Cardiac septum (tissue), 1 donor: Measurements from ENCODE around the gene OR13C4. TPM values are rescaled to one million over a fixed set of nuclear protein-coding genes. Genes with fewer than 3 reads are reported as not detected.
"Not testable (repeated sequence)": the region's sequence is repeated elsewhere in the genome, so short reads cannot be mapped to it uniquely, and the experiment has no call there.

Experiments used
- DNase-seq: peaks from one replicate; pipeline ENCODE4 v3.0.0-alpha.2; 2020; ENCODE audit warnings: low spot score
- intact Hi-C: fragments of 100-400 bp; cut with DNase I; formaldehyde crosslinking; loops from one replicate; pipeline ENCODE4 v1.14.0; 2022
- long read RNA-seq: library from polyadenylated mRNA; unstranded; transcript quantifications from one replicate; pipeline ENCODE4 v2.0.0, GENCODE V29; 2021
- total RNA-seq: library from RNA; stranded (reverse); fragmentation: NEBNext Ultra II Directional; extraction: Animal tissue kit (Norgen Biotek cat#: 25700); gene quantifications from one replicate; pipeline ENCODE4 v1.2.1, GENCODE V29; 2021
- donor health status: DM: no; HTN: no; CAD: no.

The OR13C4 gene
- not detected for total RNA-seq
- long read RNA-seq = 0 reads

- intact Hi-C loops = no loop called here
- DNase-seq = no peak
Observed at GRCh38 chr9:104527109-104527508, at the start of gene OR13C4. TSS of gene OR13C4 (minus strand) at chr9:104527209. CDS start at chr9:104527209, 0 bp downstream.

DNA sequence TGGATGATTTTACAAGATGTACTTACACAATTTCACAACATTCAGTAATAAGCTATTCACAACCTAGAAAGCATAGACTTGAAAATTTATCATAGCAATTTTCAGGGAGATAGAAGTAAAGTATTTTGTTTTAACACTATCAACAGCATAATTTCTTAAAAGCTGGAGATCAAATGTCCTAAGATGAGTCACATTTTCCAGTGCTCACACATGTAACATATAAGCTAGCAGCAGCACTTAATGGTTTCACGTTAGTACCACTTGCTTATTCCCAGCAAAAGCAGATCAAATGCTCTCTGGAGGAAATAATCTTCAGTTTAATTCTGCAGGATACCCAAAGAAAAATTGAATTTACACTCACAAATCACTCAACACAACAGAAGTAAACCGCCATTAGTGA lies 48.4 kb upstream of the OR13C4 start:
- DNase-seq = no peak
- intact Hi-C loops = no loop called here

GRCh38 chr9:104572612-104573011 lies 45.6 kb upstream of the OR13C4 start:
- intact Hi-C loops = no loop called here
- DNase-seq = no peak

GRCh38 chr9:104568868-104569267 lies 41.9 kb upstream of the OR13C4 start, which contains the start of gene OR13C8:
TSS of gene OR13C8 (plus strand) at chr9:104569168. CDS start at chr9:104569168, 0 bp downstream.
- intact Hi-C loops = no loop called here
- no peak for DNase-seq

DNA sequence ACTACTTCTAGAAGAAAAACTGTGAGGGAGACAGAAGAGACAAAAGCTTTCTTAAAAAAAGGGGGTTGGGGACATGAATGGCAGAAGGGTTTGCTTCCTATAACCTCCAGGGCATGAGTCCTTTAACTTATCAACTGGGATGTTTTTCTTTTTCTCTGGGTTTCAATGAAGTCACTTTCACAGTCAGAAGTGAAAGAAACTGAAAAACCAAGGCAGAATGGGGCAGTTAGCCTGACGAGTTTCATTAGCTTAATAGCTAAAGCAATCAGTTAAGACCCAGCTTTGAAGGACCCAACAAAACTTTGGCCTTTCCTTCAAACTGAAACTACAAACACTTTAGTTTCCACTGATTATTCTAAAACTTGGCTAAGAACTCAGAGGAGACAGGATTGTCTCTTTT lies 37.3 kb upstream of the OR13C4 start:
- DNase-seq = no peak
- intact Hi-C loops = no loop called here

- no peak for DNase-seq
- intact Hi-C loops = no loop called here
Observed at GRCh38 chr9:104556830-104557634, 30.0 kb upstream of the OR13C4 start.

DNA sequence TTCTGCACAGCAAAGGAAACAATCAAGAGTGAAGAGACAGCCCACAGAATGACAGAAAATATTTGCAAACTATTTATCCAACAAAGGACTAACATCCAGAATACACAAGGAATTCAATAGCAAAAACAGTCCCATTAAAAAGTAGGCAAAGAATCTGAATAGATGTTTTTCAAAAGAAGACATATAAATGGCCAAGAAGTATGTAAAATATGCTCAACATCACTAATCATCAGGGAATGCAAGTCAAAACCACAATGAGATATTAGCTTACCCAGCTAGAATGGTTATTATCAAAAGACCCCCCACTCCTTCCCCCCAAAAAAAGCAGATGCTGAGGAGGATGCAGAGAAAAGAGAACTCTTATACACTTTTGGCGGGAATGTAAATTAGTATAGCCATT lies 28.5 kb upstream of the OR13C4 start:
- intact Hi-C loops = no loop called here
- no peak for DNase-seq

- DNase-seq = no peak
- intact Hi-C loops = no loop called here
Observed at GRCh38 chr9:104553261-104553660, 26.3 kb upstream of the OR13C4 start.

DNA sequence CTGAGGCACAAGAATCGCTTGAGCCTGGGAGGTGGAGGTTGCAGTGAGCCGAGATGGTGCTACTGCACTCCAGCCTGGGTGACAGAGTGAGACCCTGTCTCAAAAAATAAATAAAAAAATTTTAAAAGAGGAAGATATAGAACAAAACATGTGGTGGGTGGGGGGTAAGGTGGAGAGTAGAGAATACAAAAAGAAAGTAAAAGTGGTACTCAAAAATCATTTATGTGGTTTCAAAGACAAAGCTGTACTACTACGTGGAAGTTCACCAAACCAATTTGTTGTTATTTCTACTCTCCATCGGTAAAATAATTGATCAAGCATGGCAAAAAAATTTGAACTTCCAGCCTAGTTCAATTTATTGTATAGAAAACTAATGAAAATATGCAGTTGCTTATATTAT lies 17.6 kb upstream of the OR13C4 start:
- intact Hi-C loops = no loop called here
- no peak for DNase-seq

- intact Hi-C loops = no loop called here
- DNase-seq = no peak
Observed at GRCh38 chr9:104539275-104539674, 12.3 kb upstream of the OR13C4 start.

DNA sequence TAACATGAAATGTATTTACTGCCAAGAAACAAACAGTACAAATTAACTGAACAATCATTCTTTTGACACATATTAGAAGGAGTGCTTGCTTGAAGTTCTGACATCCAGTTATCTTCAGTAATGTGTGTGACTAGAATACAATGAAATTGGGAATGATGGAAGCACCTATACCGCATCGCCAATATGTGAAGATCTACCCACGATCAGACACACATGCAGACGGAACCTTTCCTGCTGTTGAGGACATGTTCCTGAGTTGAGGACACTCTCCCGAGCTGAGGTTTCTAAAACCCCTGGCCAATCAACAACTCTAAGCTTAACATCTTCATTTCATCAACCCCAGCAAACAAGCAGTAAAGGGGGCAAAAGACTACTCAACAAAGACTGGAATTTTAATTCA lies 9.7 kb upstream of the OR13C4 start, which contains the start of gene OR13C3:
OR13C3 (minus strand) TSS at position 101 of the 400 bp plus-strand sequence. CDS start 133 bp downstream, outside the sequence.
- intact Hi-C loops = no loop called here
- DNase-seq = no peak

DNA sequence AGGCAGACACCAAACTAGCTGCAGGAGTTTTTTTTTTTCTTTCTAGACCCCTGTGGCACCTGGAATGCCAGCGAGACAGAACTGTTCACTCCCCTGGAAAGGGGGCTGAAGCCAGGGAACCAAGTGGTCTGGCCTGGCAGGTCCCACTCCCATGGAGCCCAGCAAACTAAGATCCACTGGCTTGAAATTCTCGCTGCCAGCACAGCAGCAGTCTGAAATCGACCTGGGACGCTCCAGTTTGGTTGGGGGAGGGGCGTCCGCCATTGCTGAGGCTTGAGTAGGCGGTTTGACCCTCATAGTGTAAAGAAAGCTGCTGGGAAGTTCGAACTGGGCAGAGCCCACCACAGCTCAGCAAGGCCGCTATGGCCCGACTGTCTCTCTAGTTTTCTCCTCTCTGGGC lies 6.8 kb downstream of the OR13C4 start:
- intact Hi-C loops, DNase-seq: not testable (repeated sequence)

- intact Hi-C loops = no loop called here
- no peak for DNase-seq
Observed at GRCh38 chr9:104514901-104515300, 12.1 kb downstream of the OR13C4 start.

- intact Hi-C loops = no loop called here
- no peak for DNase-seq
Observed at GRCh38 chr9:104506565-104506964, 20.4 kb downstream of the OR13C4 start.

DNA sequence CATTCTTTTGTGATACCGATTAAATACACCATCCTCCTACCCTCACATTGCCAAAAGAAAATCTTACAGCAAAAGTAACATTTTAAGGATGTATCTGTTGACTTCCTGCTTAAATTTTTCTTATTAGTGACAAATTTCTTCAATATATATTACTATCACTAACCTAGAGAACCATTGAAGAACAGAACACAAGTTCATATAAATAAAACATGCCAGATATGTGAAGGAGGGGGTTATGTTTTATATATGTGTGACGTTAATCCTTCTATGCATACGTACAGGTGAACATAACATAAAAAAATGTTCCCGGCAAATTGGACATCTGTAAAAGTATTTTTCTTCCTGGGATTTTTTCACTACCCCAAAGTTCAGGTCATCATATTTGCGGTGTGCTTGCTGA lies 23.0 kb downstream of the OR13C4 start, which contains the start of gene OR13F1:
OR13F1 (plus strand) TSS at position 301 of the 400 bp plus-strand sequence; CDS start at position 301, 0 bp downstream.
- no peak for DNase-seq
- intact Hi-C loops = no loop called here

GRCh38 chr9:104503440-104503839 lies 23.6 kb downstream of the OR13C4 start:
- DNase-seq = no peak
- intact Hi-C loops = no loop called here

DNA sequence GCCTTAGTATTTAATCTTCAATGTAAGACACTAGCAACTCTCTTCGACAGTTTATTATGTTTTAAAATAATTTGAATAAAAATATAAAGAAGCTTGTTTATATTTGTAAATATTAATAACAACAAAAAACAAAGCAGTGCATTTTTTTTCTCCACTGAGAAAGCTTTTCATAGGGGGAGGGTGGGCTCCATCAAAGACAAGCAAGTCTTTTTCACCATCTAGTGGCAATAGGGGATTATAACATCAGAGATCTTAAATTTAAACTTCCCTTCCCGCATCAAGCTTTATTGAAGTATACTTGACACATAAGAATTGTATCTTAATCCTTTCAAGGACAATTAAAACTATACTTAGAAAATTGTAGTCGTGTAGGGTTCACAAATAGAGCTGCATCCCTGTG lies 32.2 kb downstream of the OR13C4 start:
- intact Hi-C loops = no loop called here
- no peak for DNase-seq

GRCh38 chr9:104485014-104485413 lies 42.0 kb downstream of the OR13C4 start:
- intact Hi-C loops = no loop called here
- no peak for DNase-seq

- DNase-seq = no peak
- intact Hi-C loops = no loop called here
Observed at GRCh38 chr9:104482921-104483570, 44.0 kb downstream of the OR13C4 start.
